WTC11 (cell line): Measurements from ENCODE around the gene FAM118B. TPM values are rescaled to one million over a fixed set of nuclear protein-coding genes. Genes with fewer than 3 reads are reported as not detected.

Experiments used
- ATAC-seq: fragments of 200-7000 bp; cut with Tn5 transposase; 2 replicates; pipeline ENCODE4 v1.10.0; 2021; ENCODE audit warnings: mild to moderate bottlenecking, moderate library complexity
- CTCF ChIA-PET: fragments of 300-600 bp; sonication (Branson Sonifier 250); formaldehyde crosslinking; loops from one replicate; lab custom pipeline; 2021; ENCODE audit warnings: antibody characterized with exemption; lab: Charles Lee
- POLR2A ChIA-PET: fragments of 350-600 bp; sonication (Branson Sonifier 250); formaldehyde crosslinking; loops from one replicate; lab custom pipeline; 2021; ENCODE audit warnings: antibody characterized with exemption; lab: Charles Lee
- DNase-seq: peaks from one replicate; pipeline ENCODE4 v3.0.0; 2021; ENCODE audit warnings: low spot score
- H3K27ac Mint-ChIP-seq: 2 replicates; pipeline ENCODE4 v1.8.0; 2021; ENCODE audit warnings: mixed read lengths
- H3K27me3 Mint-ChIP-seq: 2 replicates; pipeline ENCODE4 v1.8.0; 2021; ENCODE audit warnings: low read depth, mild to moderate bottlenecking, moderate library complexity, mixed read lengths
- H3K36me3 Mint-ChIP-seq: 2 replicates; pipeline ENCODE4 v1.8.0; 2021; ENCODE audit warnings: mixed read lengths
- H3K4me1 Mint-ChIP-seq: 2 replicates; pipeline ENCODE4 v1.8.0; 2022; ENCODE audit warnings: mixed read lengths
- H3K4me3 Mint-ChIP-seq: 2 replicates; pipeline ENCODE4 v1.8.0; 2021; ENCODE audit warnings: mild to moderate bottlenecking, moderate library complexity, mixed read lengths
- H3K9me3 Mint-ChIP-seq: 2 replicates; pipeline ENCODE4 v1.8.0; 2021; ENCODE audit warnings: mixed read lengths
- ATF1 ChIP-seq: sonication (generic); formaldehyde crosslinking; IDR thresholded peaks from 2 replicates; pipeline ENCODE4 v1.8.1; 2023; ENCODE audit warnings: mild to moderate bottlenecking, moderate library complexity, missing genetic modification reagents
- CREB1 ChIP-seq: sonication (generic); formaldehyde crosslinking; IDR thresholded peaks from 2 replicates; pipeline ENCODE4 v1.8.0; 2023; ENCODE audit warnings: mild to moderate bottlenecking, missing genetic modification reagents
- ELF4 ChIP-seq: sonication (generic); formaldehyde crosslinking; IDR thresholded peaks from 2 replicates; pipeline ENCODE4 v1.8.1; 2022; ENCODE audit warnings: low read depth, mild to moderate bottlenecking, moderate library complexity, missing genetic modification reagents
- FOXK1 ChIP-seq: sonication (generic); formaldehyde crosslinking; IDR thresholded peaks from 2 replicates; pipeline ENCODE4 v1.8.0; 2022; ENCODE audit warnings: mild to moderate bottlenecking, moderate library complexity, missing genetic modification reagents
- HMGA2 ChIP-seq: fragments of 250-450 bp; sonication (Bioruptor Pico); IDR thresholded peaks from 2 replicates; pipeline ENCODE4 v1.4.0; 2021; ENCODE audit warnings: mild to moderate bottlenecking, moderate library complexity
- KAT7 ChIP-seq: sonication (generic); formaldehyde crosslinking; IDR thresholded peaks from 2 replicates; pipeline ENCODE4 v1.8.1; 2023; ENCODE audit warnings: missing genetic modification reagents, mild to moderate bottlenecking, borderline replicate concordance
- MYBL2 ChIP-seq: sonication (generic); formaldehyde crosslinking; IDR thresholded peaks from 2 replicates; pipeline ENCODE4 v1.8.1; 2023; ENCODE audit warnings: mild to moderate bottlenecking, moderate library complexity, missing genetic modification reagents
- NFYB ChIP-seq: sonication (generic); formaldehyde crosslinking; conservative IDR thresholded peaks from 2 replicates; pipeline ENCODE4 v1.8.0; 2022; ENCODE audit warnings: low read depth, missing genetic modification reagents
- SMAD4 ChIP-seq: sonication (generic); formaldehyde crosslinking; IDR thresholded peaks from 2 replicates; pipeline ENCODE4 v1.8.0; 2022; ENCODE audit warnings: mild to moderate bottlenecking, missing genetic modification reagents
- ZNF121 ChIP-seq: sonication (generic); formaldehyde crosslinking; IDR thresholded peaks from 2 replicates; pipeline ENCODE4 v1.8.0; 2023; ENCODE audit warnings: missing genetic modification reagents
- ZNF263 ChIP-seq: sonication (generic); formaldehyde crosslinking; IDR thresholded peaks from 2 replicates; pipeline ENCODE4 v1.8.1; 2022; ENCODE audit warnings: low read depth, mild to moderate bottlenecking, moderate library complexity, missing genetic modification reagents
- total RNA-seq: library from RNA; stranded (reverse); gene quantifications from 3 replicates; pipeline ENCODE4 v1.2.3, GENCODE V29; 2021
- TF ChIP-seq, protein P1 (sequence below): sonication (generic); formaldehyde crosslinking; conservative IDR thresholded peaks from 2 replicates; pipeline ENCODE4 v1.8.1; 2022; ENCODE audit warnings: mild to moderate bottlenecking, missing genetic modification reagents
- TF ChIP-seq, protein P2 (sequence below): fragments of 250-450 bp; sonication (Bioruptor Pico); IDR thresholded peaks from 2 replicates; pipeline ENCODE4 v1.8.0; 2021; ENCODE audit warnings: mild to moderate bottlenecking
- TF ChIP-seq, protein P3 (sequence below): sonication (generic); formaldehyde crosslinking; IDR thresholded peaks from 2 replicates; pipeline ENCODE4 v1.8.1; 2023; ENCODE audit warnings: mild to moderate bottlenecking, moderate library complexity, missing genetic modification reagents
- TF ChIP-seq, protein P4 (sequence below): sonication (generic); formaldehyde crosslinking; IDR thresholded peaks from 2 replicates; pipeline ENCODE4 v1.8.0; 2023; ENCODE audit warnings: missing genetic modification reagents
- TF ChIP-seq, protein P5 (sequence below): sonication (generic); formaldehyde crosslinking; IDR thresholded peaks from 2 replicates; pipeline ENCODE4 v1.8.0; 2022; ENCODE audit warnings: mild to moderate bottlenecking, missing genetic modification reagents
- TF ChIP-seq, protein P6 (sequence below): fragments of 250-450 bp; sonication (Bioruptor Pico); IDR thresholded peaks from 2 replicates; pipeline ENCODE4 v1.9.0; 2021; ENCODE audit warnings: mild to moderate bottlenecking, borderline replicate concordance
- TF ChIP-seq, protein P7 (sequence below): sonication (generic); formaldehyde crosslinking; IDR thresholded peaks from 2 replicates; pipeline ENCODE4 v1.8.1; 2023; ENCODE audit warnings: mild to moderate bottlenecking, missing genetic modification reagents
- TF ChIP-seq, protein P8 (sequence below): sonication (generic); formaldehyde crosslinking; IDR thresholded peaks from 2 replicates; pipeline ENCODE4 v1.8.1; 2022; ENCODE audit warnings: missing genetic modification reagents, borderline replicate concordance

Gene FAM118B
- total RNA-seq, 1 experiment from 2014 or later = 35.3 TPM

DNA sequence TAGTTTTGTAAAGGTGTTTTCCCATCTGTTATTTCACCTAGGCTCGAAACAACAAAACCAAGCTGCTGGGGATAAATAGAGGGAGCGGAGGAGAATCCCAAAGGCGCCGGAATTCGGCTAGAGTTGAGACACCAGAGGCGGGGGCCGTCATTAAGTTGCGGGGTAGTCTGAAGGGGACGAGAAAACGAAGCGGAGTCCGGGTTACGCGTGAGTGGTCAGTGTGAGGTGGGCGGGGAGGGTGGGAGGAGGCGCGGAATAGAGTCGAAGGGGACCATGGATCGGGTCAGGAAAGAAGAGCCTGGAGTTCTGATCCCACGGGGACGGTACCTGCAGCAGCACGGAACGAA lies 56.8 kb downstream of the FAM118B start:
- ChIA-PET CTCF (interaction anchor here (0.9 to 1.4 kb wide), 2 partner anchors 42 to 207 kb away, joined by 3 read pairs; no protein-coding TSS in a partner anchor), POLR2A (interaction anchor here (0.6 to 1.0 kb wide), 3 partner anchors 13 to 702 kb away, joined by 3 to 4 read pairs (median 3); no protein-coding TSS in a partner anchor)
- no peaks in the 10 kb centered on the region for H3K9me3 Mint-ChIP-seq
- H3K27ac Mint-ChIP-seq = peak overlapping the region; percentile 99
- H3K4me1 Mint-ChIP-seq = peaks cover 15% of the 10 kb centered on the region
- TF ChIP-seq MYBL2 (CRISPR knock-in tag) = no peak
- TF ChIP-seq, protein P1, sequence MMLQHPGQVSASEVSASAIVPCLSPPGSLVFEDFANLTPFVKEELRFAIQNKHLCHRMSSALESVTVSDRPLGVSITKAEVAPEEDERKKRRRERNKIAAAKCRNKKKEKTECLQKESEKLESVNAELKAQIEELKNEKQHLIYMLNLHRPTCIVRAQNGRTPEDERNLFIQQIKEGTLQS (CRISPR knock-in tag) = no peak
- TF ChIP-seq, protein P2, sequence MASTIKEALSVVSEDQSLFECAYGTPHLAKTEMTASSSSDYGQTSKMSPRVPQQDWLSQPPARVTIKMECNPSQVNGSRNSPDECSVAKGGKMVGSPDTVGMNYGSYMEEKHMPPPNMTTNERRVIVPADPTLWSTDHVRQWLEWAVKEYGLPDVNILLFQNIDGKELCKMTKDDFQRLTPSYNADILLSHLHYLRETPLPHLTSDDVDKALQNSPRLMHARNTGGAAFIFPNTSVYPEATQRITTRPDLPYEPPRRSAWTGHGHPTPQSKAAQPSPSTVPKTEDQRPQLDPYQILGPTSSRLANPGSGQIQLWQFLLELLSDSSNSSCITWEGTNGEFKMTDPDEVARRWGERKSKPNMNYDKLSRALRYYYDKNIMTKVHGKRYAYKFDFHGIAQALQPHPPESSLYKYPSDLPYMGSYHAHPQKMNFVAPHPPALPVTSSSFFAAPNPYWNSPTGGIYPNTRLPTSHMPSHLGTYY = 0 out of 2 replicates have a peak, but pooled peaks have one; percentile 26
- no peak for TF ChIP-seq KAT7 (CRISPR knock-in tag)
- DNase-seq = no peak
- peaks cover 61% of the 10 kb centered on the region for H3K36me3 Mint-ChIP-seq
- ATAC-seq = peak; percentile 10
- H3K4me3 Mint-ChIP-seq = peak overlapping the region; percentile 87
- no peaks in the 10 kb centered on the region for H3K27me3 Mint-ChIP-seq

DNA sequence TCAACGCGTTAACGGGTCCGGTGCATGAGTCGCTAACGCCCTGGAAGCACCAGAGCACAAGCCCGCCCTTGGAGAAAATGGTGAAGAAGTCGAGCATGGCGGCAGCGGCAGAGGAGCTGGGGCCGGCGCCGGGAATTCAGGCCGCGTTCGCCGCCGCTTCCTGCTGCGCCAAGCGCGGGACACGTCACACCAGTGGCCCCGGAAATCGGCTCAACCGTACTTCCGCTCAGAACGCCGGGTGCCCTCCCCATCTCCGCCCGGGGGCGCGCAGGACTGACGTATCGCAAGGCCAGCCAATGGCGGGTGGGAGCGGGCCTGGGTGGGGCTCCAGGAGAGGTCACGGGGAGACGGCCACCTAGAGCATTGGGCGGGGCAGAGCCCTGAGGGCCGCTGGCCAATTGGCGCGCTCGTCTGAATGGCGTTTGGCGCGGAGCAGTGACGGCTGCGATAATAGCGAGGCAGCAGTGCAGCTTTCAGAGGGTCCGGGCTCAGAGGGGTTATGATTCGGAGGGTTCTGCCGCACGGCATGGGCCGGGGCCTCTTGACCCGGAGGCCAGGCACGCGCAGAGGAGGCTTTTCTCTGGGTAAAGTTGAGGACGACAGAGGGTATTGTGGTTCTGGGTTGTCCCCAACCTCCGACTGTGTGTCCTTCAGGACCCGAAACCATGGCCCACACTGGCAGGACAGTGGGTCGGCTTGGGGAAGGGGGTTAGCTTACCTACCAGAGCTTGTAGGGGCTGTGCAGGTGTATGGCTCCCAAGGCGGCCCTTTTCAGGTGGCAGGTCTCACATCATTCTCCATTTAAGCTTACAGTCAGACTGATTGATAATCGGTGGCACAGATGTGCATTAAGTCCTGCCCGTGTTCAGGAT lies 57.4 kb downstream of the FAM118B start, which contains the start of the genes FOXRED1 and SRPRA:
Gene FOXRED1 (plus strand): TSS at position 447 of the 872 bp plus-strand sequence. CDS start 53 bp downstream, at position 500.
Gene SRPRA (minus strand): TSS at position 188 of the 872 bp plus-strand sequence. CDS start 91 bp downstream, at position 97.
- Mint-ChIP-seq H3K36me3 (peaks cover 61% of the 10 kb centered on the region), H3K27ac (peak within 1 kb of the TSS; percentile 99), H3K4me1 (peaks cover 15% of the 10 kb centered on the region), H3K27me3 (no peaks in the 10 kb centered on the region), H3K4me3 (peak within 1 kb of the TSS; percentile 87), H3K9me3 (no peaks in the 10 kb centered on the region)
- ATAC-seq (peak; percentile 99), DNase-seq (peak; percentile 100)
- CTCF ChIA-PET = interaction anchor here (0.9 to 1.4 kb wide), 2 partner anchors 42 to 207 kb away, joined by 3 read pairs; no protein-coding TSS in a partner anchor
- POLR2A ChIA-PET = interaction anchor here (0.6 to 1.1 kb wide), 6 partner anchors 11 to 703 kb away, joined by 3 to 5 read pairs (median 4); no protein-coding TSS in a partner anchor
- TF ChIP-seq, protein P3, sequence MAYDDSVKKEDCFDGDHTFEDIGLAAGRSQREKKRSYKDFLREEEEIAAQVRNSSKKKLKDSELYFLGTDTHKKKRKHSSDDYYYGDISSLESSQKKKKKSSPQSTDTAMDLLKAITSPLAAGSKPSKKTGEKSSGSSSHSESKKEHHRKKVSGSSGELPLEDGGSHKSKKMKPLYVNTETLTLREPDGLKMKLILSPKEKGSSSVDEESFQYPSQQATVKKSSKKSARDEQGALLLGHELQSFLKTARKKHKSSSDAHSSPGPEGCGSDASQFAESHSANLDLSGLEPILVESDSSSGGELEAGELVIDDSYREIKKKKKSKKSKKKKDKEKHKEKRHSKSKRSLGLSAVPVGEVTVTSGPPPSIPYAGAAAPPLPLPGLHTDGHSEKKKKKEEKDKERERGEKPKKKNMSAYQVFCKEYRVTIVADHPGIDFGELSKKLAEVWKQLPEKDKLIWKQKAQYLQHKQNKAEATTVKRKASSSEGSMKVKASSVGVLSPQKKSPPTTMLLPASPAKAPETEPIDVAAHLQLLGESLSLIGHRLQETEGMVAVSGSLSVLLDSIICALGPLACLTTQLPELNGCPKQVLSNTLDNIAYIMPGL (CRISPR knock-in tag) = peak; percentile 54; the same call in 1 of the 2 replicates
- TF ChIP-seq ELF4 (CRISPR knock-in tag) (no peak), ZNF121 (CRISPR knock-in tag) (no peak), ATF1 (CRISPR knock-in tag) (peak; percentile 96; the same call in 1 of the 2 replicates), CREB1 (CRISPR knock-in tag) (peak; percentile 76), FOXK1 (CRISPR knock-in tag) (peak; percentile 78; the same call in 1 of the 2 replicates), HMGA2 (CRISPR knock-in tag) (no peak), NFYB (CRISPR knock-in tag) (peak; percentile 97), ZNF263 (no peak), SMAD4 (CRISPR knock-in tag) (no peak)
- TF ChIP-seq, protein P4, sequence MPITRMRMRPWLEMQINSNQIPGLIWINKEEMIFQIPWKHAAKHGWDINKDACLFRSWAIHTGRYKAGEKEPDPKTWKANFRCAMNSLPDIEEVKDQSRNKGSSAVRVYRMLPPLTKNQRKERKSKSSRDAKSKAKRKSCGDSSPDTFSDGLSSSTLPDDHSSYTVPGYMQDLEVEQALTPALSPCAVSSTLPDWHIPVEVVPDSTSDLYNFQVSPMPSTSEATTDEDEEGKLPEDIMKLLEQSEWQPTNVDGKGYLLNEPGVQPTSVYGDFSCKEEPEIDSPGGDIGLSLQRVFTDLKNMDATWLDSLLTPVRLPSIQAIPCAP = 0 out of 2 replicates have a peak, but pooled peaks have one; percentile 54
- TF ChIP-seq, protein P2 = no peak
- TF ChIP-seq, protein P5, sequence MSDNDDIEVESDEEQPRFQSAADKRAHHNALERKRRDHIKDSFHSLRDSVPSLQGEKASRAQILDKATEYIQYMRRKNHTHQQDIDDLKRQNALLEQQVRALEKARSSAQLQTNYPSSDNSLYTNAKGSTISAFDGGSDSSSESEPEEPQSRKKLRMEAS (CRISPR knock-in tag) = peak; percentile 83
- TF ChIP-seq, protein P6, sequence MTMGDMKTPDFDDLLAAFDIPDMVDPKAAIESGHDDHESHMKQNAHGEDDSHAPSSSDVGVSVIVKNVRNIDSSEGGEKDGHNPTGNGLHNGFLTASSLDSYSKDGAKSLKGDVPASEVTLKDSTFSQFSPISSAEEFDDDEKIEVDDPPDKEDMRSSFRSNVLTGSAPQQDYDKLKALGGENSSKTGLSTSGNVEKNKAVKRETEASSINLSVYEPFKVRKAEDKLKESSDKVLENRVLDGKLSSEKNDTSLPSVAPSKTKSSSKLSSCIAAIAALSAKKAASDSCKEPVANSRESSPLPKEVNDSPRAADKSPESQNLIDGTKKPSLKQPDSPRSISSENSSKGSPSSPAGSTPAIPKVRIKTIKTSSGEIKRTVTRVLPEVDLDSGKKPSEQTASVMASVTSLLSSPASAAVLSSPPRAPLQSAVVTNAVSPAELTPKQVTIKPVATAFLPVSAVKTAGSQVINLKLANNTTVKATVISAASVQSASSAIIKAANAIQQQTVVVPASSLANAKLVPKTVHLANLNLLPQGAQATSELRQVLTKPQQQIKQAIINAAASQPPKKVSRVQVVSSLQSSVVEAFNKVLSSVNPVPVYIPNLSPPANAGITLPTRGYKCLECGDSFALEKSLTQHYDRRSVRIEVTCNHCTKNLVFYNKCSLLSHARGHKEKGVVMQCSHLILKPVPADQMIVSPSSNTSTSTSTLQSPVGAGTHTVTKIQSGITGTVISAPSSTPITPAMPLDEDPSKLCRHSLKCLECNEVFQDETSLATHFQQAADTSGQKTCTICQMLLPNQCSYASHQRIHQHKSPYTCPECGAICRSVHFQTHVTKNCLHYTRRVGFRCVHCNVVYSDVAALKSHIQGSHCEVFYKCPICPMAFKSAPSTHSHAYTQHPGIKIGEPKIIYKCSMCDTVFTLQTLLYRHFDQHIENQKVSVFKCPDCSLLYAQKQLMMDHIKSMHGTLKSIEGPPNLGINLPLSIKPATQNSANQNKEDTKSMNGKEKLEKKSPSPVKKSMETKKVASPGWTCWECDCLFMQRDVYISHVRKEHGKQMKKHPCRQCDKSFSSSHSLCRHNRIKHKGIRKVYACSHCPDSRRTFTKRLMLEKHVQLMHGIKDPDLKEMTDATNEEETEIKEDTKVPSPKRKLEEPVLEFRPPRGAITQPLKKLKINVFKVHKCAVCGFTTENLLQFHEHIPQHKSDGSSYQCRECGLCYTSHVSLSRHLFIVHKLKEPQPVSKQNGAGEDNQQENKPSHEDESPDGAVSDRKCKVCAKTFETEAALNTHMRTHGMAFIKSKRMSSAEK (CRISPR knock-in tag) = no peak
- TF ChIP-seq, protein P7, sequence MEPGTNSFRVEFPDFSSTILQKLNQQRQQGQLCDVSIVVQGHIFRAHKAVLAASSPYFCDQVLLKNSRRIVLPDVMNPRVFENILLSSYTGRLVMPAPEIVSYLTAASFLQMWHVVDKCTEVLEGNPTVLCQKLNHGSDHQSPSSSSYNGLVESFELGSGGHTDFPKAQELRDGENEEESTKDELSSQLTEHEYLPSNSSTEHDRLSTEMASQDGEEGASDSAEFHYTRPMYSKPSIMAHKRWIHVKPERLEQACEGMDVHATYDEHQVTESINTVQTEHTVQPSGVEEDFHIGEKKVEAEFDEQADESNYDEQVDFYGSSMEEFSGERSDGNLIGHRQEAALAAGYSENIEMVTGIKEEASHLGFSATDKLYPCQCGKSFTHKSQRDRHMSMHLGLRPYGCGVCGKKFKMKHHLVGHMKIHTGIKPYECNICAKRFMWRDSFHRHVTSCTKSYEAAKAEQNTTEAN (CRISPR knock-in tag) = no peak
- TF ChIP-seq, protein P8, sequence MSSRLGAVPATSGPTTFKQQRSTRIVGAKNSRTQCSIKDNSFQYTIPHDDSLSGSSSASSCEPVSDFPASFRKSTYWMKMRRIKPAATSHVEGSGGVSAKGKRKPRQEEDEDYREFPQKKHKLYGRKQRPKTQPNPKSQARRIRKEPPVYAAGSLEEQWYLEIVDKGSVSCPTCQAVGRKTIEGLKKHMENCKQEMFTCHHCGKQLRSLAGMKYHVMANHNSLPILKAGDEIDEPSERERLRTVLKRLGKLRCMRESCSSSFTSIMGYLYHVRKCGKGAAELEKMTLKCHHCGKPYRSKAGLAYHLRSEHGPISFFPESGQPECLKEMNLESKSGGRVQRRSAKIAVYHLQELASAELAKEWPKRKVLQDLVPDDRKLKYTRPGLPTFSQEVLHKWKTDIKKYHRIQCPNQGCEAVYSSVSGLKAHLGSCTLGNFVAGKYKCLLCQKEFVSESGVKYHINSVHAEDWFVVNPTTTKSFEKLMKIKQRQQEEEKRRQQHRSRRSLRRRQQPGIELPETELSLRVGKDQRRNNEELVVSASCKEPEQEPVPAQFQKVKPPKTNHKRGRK = no peak
